GM18505 (cell line): ENCODE measurements around the gene EIF5.

Experiments used
- ATAC-seq: cut with Tn5 transposase; IDR thresholded peaks from one replicate; pipeline ENCODE4 v1.9.1; 2021; ENCODE audit not compliant: unreplicated experiment
- POLR2A ChIP-seq: IDR thresholded peaks from 4 replicates; pipeline ENCODE4 v1.6.1; 2011; ENCODE audit warnings: borderline replicate concordance; ENCODE audit not compliant: insufficient read depth, insufficient read length; ENCODE audit errors: extremely low read depth

The EIF5 gene

GRCh38 chr14:103333754-103334643 lies at the start of gene EIF5:
EIF5 (plus strand) TSS chr14:103334237; CDS start chr14:103335861, 1,624 bp downstream.
- peak; percentile 86 for ATAC-seq
- peak; percentile 99 for TF ChIP-seq POLR2A

- no peak for TF ChIP-seq POLR2A
- ATAC-seq, result no peak
Measured at GRCh38 chr14:103284574-103285467, 49.2 kb upstream of the EIF5 start.

- ATAC-seq, result no peak
- no peak for TF ChIP-seq POLR2A
Measured at GRCh38 chr14:103286460-103286859, 47.6 kb upstream of the EIF5 start.

GRCh38 chr14:103286968-103287850 lies 46.8 kb upstream of the EIF5 start:
- ATAC-seq, result no peak
- TF ChIP-seq POLR2A, result no peak

GRCh38 chr14:103288076-103288766 lies 45.8 kb upstream of the EIF5 start:
- no peak for ATAC-seq
- TF ChIP-seq POLR2A, result no peak

- no peak for TF ChIP-seq POLR2A
- ATAC-seq, result no peak
Measured at GRCh38 chr14:103290056-103290455, 44.0 kb upstream of the EIF5 start.

GRCh38 chr14:103290494-103290893 lies 43.5 kb upstream of the EIF5 start:
- no peak for TF ChIP-seq POLR2A

GRCh38 chr14:103290961-103291360 lies 43.1 kb upstream of the EIF5 start:
- TF ChIP-seq POLR2A, result no peak
- no peak for ATAC-seq

More at GRCh38 chr14:103290494-103290893, 43.5 kb upstream of the EIF5 start:
- no peak for ATAC-seq

GRCh38 chr14:103292426-103293374 lies 41.3 kb upstream of the EIF5 start:
- no peak for TF ChIP-seq POLR2A
- ATAC-seq, result peak; percentile 61

GRCh38 chr14:103293465-103293864 lies 40.6 kb upstream of the EIF5 start:
- no peak for ATAC-seq
- no peak for TF ChIP-seq POLR2A

GRCh38 chr14:103294091-103294490 lies 39.9 kb upstream of the EIF5 start:
- TF ChIP-seq POLR2A, result no peak
- no peak for ATAC-seq
